Esophagus muscularis mucosa (tissue), 3 donors: Measurements from ENCODE around the gene MAK.

Experiments
- POLR2A ChIP-seq: fragments of 450-650 bp; IDR thresholded peaks from one replicate; pipeline ENCODE4 v1.6.1; 2017; ENCODE audit warnings: antibody characterized with exemption, moderate library complexity, mild to moderate bottlenecking, low read depth
- POLR2AphosphoS5 ChIP-seq, 2 donors: sonication (generic); formaldehyde crosslinking; IDR thresholded peaks; one replicate each; pipeline ENCODE4 v1.6.1; 2017; ENCODE audit warnings: antibody characterized with exemption in 2 of 2
- TF ChIP-seq, protein P1 (sequence below), 3 experiments: fragments of 200-600 bp in 2 of 3; fragments of 450-650 bp in 1 of 3; sonication (generic) in 2 of 3; IDR thresholded peaks; one replicate each; pipeline ENCODE4 v1.5.1; 2017 to 2019; ENCODE audit warnings: antibody characterized with exemption in 3 of 3, mild to moderate bottlenecking in 2 of 3, moderate library complexity in 1 of 3

GRCh38 chr6:10791673-10792072, 46.7 kb downstream of the MAK start:
- TF ChIP-seq, protein P1, sequence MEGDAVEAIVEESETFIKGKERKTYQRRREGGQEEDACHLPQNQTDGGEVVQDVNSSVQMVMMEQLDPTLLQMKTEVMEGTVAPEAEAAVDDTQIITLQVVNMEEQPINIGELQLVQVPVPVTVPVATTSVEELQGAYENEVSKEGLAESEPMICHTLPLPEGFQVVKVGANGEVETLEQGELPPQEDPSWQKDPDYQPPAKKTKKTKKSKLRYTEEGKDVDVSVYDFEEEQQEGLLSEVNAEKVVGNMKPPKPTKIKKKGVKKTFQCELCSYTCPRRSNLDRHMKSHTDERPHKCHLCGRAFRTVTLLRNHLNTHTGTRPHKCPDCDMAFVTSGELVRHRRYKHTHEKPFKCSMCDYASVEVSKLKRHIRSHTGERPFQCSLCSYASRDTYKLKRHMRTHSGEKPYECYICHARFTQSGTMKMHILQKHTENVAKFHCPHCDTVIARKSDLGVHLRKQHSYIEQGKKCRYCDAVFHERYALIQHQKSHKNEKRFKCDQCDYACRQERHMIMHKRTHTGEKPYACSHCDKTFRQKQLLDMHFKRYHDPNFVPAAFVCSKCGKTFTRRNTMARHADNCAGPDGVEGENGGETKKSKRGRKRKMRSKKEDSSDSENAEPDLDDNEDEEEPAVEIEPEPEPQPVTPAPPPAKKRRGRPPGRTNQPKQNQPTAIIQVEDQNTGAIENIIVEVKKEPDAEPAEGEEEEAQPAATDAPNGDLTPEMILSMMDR (IDR thresholded peaks at IDR 0.05) = no peak
- TF ChIP-seq POLR2AphosphoS5 (IDR thresholded peaks at IDR 0.05) (no peak), POLR2A (no peak)
